Activated T-cell treated with anti-CD3 and anti-CD28 coated beads for 1 hour (primary cell): ENCODE measurements around the gene WDR93.

ENCODE experiments used
- DNase-seq: peaks from one replicate; pipeline ENCODE4 v3.0.0-alpha.2; 2020; ENCODE audit warnings: low read depth

WDR93 gene

DNA sequence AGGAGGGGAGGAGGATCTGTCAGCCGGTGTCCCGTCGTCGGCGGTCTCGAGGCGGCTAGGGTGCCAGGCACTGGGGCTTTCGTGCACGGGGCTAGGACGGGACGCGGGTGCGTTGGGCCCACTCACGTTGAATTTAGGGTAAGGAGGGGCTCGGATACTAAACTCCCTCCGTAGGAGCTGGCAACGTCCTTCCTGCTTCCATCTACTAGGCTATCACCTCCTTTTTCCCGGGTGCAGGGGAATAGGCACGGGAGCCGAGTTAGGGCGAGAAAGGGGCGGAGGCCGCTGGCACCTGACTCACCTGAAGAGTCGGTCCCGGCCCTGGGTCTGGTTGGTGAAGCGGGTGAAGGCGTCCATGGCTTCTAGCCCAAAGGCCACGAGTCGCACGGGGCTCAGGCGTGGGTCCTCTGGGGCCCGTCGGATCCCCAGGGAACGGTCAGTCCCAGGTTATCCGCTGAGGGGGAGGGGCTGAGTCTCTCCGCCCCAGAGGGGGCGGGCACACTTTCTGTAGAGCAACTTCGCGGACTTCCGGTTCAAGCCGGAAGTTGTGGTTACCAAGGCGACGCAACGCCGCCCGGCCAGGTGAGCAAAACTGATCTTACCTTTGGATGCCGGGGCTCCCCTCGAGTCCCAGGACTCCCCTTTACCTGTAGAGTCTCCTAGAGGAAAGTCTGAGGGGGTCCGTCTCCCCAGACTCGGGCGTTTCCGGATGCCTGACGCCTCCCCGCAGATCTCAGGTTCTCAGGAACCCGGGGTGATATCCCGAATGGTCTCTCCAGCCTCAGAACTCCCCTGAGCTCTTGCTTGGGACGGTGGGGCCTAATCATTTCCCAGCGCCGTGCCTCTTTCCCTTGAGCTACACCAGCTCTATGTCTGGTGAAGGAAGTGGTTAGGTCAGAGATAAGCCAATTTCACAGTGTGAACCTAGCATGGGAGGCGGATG is at the start of gene WDR93, which contains the start of gene PEX11A:
TSS of gene WDR93 (plus strand) at position 536 of the 943 bp plus-strand sequence. CDS start 10,936 bp downstream, outside the sequence.
TSS of gene PEX11A (minus strand) at position 479 of the 943 bp plus-strand sequence. CDS start at position 357, 122 bp downstream.
- DNase-seq = peak; percentile 67

- DNase-seq = no peak
Measured at GRCh38 chr15:89641053-89641452, 49.6 kb upstream of the WDR93 start.

DNA sequence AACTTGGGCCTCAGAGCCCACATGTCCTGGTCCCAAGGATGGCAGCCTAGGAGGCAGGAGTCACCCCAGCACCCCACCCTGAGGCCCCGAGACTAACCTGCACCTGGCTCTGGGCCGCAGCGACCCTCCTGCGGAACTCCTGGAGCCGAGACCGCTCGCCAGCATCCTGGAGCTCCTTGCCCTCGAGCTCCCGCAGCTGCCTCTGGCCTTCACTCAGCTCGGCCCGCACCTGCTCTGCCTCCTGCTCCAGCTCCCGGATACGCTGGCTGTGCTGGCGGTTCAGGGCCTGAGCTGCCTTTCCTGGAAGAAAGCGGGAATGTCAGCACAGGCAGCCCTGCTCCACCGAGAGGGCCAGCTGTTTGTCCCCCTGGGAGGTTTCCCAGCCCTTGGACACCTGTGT is 48.5 kb upstream of the WDR93 start:
- no peak for DNase-seq

- DNase-seq = no peak
Measured at GRCh38 chr15:89645680-89646079, 44.9 kb upstream of the WDR93 start.

- no peak for DNase-seq
Measured at GRCh38 chr15:89646416-89647141, 44.0 kb upstream of the WDR93 start.

GRCh38 chr15:89647191-89647851 is 43.3 kb upstream of the WDR93 start:
- DNase-seq = peak; percentile 52

DNA sequence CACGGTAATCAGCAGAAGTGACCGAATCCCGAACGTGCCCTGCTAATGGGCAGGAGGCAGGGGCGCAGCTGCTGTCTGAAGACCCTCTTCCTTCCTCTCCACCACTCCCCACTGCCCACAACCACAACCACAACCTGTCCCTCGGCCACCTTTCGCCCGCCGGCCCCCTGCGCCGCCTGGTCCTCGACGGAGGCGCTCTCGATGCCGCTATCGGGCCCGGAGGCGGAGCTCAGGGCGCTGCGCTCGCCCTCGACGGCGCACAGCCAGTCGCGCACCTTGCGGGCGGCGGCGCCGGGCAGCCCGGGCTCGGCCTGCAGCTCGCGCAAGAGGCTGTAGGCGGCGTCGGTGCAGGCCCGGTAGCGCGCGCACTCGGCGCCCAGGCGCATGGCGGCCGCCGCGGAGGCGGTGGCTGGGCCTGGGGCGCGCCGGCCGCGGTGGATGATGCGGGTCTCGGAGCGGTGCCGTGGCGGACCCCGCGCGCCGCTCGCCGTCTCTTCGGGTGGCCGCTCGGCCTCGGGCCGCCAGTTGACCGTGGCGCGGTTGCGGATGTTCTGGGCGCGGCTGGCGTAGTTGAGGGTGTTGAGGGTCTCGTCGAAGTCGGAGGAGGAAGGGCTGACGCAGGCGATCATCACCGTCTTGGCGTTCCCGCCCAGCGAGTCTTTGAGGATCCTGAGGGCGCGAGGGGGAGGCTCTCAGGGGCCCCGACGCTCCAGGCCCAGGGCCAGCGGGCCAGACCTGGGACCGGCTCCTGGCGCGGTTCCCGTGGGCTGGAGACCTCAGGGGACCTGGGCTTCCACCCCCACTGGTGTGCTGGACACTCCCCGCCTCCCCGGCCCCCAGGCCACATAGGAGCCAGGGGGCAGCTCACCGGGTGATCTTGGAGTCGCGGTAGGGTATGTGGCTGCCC is 42.3 kb upstream of the WDR93 start:
- DNase-seq = no peak

GRCh38 chr15:89649013-89649625 is 41.5 kb upstream of the WDR93 start:
- DNase-seq = no peak

GRCh38 chr15:89649716-89650115 is 40.9 kb upstream of the WDR93 start:
- DNase-seq = no peak

DNA sequence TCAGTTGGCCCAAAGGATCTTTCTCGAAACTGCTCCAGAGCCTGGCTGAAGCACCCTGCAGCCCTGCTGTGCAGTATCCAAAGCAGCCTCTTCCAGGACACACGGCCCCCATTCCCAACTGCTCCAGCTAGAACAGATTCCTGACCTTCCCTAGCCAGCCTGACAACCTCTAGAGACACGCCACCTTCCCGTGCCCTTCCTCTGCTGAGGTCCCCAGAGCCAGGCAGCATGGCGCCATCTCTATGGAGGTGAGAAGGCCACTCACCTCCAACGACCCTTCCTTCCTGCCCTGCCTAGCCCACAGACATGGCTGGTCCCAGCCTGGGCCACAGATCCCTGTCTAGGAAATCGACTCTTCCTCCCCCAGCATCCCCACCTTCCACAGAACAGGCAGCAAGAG is 38.5 kb upstream of the WDR93 start:
- no peak for DNase-seq

DNA sequence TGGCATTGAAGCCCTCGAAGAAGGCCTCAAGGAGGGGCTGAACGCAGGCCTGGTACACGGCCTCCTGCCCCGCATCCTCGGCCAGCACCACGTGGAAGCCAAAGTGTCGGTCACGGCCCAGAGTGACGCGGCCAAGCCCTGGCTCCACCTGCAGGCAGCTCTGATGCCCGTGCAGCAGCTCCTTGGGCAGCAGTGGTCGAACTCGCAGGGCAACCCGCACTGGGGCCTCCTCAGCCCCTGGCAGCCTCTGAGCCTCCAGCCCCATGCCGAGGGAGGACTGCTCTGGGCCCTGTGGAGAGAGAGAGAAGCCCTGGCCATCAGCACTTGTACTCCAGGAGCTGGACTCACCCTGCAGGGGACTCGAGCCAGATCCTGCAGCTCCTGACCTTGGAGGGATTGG is 37.9 kb upstream of the WDR93 start:
- DNase-seq = no peak

GRCh38 chr15:89653578-89653977 is 37.0 kb upstream of the WDR93 start:
- no peak for DNase-seq

GRCh38 chr15:89654301-89654761 is 36.3 kb upstream of the WDR93 start:
- DNase-seq = no peak

- no peak for DNase-seq
Measured at GRCh38 chr15:89654847-89655805, 35.5 kb upstream of the WDR93 start, which contains the start of gene KIF7. Gene KIF7, minus strand, starts transcription at chr15:89655467. Its CDS starts 2,537 bp downstream, at chr15:89652930.

GRCh38 chr15:89656116-89656815 is 34.3 kb upstream of the WDR93 start:
- DNase-seq = no peak

DNA sequence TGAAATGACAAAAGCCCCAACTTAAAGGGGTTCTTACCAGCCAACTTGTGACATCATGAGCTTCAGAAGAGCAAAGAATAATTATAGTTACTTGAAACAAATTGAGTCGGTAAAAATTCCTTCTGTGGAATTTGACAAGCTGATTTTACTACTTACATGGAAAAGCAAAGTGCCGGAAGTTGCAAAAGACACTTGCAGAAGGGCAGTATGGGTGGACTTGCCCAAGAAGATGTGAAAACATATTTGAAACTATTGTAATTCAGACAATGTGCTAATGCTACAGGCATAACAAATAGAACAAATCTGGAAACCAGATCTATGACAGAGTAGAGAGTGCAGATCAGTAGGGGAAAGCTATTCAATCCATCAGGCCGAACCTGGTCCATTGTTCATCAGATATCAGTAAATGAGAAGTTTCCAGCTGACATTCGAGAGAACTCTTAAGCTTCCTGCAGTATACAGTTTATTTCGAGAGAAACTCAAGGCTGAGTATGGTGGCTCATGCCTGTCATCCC is 32.9 kb upstream of the WDR93 start:
- DNase-seq = no peak

GRCh38 chr15:89659295-89659694 is 31.3 kb upstream of the WDR93 start:
- DNase-seq = no peak

GRCh38 chr15:89660556-89660955 is 30.1 kb upstream of the WDR93 start:
- DNase-seq = no peak
